Endothelial cell of hepatic sinusoid (primary cell): ENCODE measurements around the gene TEX11.
"Not testable (repeated sequence)": the region's sequence is repeated elsewhere in the genome, so short reads cannot be mapped to it uniquely, and the experiment has no call there.

ENCODE experiments used
- in situ Hi-C: cut with HindIII; loops from 2 replicates; pipeline ENCODE4 v1.10.0; 2017; ENCODE audit warnings: low sequenced_read_pairs

Gene TEX11

GRCh38 chrX:70908541-70908940, at the start of gene TEX11:
Gene TEX11 (minus strand): TSS chrX:70908711. CDS start chrX:70907789, 922 bp downstream.
- in situ Hi-C loops: no loop called here

GRCh38 chrX:70954871-70955270, 46.4 kb upstream of the TEX11 start:
- in situ Hi-C loops: no loop called here

DNA sequence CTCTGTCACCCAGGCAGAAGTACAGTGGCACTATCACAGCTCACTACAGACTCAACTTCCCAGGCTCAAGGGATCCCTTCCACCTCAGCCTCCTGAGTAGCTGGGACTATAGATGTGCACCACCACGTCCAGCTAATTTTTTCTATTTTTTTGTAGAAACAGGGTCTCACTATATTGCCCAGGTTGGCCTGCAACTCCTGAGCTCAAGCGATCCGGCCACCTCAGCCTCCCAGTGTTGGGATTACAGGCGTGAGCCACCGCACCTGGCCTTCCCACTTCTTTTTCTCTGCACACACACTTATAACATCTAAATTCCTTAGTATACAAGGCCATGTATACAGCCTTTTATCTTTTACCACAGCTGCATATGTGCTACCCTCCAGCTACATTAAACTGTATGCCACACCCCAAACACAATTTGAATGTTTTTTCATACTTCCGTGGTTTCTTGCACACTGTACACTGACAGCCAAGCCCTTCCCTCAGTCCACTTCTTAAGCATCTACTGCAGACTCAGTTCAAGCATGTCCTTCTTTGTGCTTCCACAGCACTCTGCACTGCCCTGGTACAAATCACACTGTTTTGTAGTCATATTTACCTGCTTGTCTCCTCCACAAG, 15.9 kb upstream of the TEX11 start:
- in situ Hi-C loops: no loop called here

DNA sequence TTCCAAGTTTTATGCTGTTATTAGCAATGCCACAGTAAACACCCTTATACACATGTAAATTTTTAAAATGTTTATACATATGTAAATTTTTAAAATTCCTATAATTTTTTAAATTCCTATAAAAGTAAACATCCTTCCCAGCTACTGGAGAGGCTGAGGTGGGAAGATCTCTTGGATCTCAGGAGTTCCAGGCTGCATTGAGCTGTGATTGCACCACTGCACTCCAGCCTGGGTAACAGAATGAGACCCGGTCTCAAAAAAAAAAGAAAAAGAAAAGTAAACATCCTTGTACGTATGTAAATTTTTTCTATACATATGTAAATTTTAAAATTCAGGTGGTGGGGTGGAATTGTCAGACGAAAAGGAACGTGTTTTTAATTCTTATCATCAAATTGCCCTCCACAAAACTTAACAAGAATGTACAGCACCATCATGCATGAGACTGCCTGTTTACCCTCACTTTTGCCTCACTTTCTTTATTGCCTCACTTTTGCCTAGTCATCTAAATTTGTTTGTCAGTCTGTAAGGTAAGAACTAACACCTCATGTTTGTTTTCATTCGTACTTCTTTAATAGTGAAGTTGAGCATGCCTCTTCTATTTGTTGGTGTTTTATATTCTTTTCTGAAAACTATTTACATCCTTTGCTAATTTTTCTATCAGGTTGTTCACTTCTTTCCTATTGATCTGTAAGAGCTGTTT, 14.4 kb upstream of the TEX11 start:
- in situ Hi-C loops: no loop called here

GRCh38 chrX:70921709-70922352, 13.3 kb upstream of the TEX11 start:
- in situ Hi-C loops: no loop called here

- in situ Hi-C loops: no loop called here
These were observed 8.2 kb upstream of the TEX11 start for GRCh38 chrX:70916754-70917153.

DNA sequence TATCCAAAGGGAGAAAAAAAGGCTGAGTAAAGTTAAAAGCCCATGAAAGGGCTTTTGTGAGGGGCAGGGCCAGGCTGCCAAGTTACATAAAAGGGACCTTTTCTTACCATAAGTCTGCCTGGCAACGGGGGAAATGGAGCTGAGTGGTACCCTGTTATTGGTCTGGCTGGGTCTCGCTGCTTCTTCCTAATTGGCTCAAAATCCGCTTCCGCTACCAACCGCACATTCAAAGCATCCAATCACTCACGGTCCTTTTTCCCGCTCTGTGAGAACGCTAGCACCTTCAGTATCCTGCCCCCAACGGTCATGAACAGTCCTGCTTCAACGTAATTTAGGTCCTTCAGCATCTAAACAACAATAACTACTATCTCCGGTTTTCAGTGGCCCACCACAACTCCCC, 611 bp downstream of the TEX11 start:
- in situ Hi-C loops: no loop called here

DNA sequence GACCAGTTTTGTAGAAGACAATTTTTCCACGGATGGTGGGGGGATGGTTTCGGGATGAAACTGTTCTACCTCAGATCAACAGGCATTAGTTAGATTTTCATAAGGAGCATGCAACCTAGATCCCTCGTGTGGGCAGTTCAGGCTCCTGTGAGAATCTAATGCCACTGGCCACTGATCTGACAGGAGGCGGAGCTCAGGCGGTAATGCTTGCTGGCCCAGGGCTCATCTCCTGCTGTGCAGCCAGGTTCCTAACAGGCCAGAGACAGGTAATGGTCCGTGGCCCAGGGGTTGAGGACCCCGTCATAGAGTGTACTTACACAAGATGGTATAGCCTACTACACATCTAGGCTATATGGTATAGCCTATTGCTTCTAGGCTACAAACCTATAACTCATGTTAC, 7.0 kb downstream of the TEX11 start:
- in situ Hi-C loops: no loop called here

GRCh38 chrX:70890441-70890840, 18.1 kb downstream of the TEX11 start:
- in situ Hi-C loops: not testable (repeated sequence)

- in situ Hi-C loops: no loop called here
These were observed 29.6 kb downstream of the TEX11 start for GRCh38 chrX:70878902-70879301.

- in situ Hi-C loops: no loop called here
These were observed 56.2 kb downstream of the TEX11 start for GRCh38 chrX:70852294-70852693.

GRCh38 chrX:70844081-70844480, 64.4 kb downstream of the TEX11 start:
- in situ Hi-C loops: not testable (repeated sequence)

DNA sequence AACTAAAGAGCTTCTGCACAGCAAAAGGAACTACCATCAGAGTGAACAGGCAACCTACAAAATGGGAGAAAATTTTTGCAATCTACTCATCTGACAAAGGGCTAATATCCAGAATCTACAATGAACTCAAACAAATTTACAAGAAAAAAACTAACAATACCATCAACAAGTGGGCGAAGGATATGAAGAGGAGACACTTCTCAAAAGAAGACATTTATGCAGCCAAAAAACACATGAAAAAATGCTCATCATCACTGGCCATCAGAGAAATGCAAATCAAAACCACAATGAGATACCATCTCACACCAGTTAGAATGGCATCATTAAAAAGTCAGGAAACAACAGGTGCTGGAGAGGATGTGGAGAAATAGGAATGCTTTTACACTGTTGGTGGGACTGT, 64.9 kb downstream of the TEX11 start:
- in situ Hi-C loops: not testable (repeated sequence)

- in situ Hi-C loops: no loop called here
These were observed 73.9 kb downstream of the TEX11 start for GRCh38 chrX:70834589-70834988.

DNA sequence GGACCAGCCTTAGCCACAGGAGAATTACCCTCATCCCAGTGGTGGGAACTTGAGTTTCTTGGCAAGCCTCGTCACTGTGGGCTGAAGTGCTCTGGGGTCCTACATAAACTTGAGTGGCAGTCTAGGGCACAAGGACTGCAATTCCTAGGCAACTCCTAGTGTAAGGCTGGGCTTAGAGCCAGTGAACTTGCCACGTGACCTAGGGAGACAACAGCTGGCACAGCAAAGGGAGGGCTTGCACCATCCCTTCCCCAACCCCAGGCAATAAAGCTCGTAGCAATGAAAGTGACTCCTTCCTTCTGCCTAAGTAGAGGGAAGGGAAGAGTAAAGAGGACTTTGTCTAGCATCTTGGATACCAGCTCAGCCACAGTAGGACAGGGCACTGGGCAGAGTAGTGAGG, 81.8 kb downstream of the TEX11 start:
- in situ Hi-C loops: no loop called here

DNA sequence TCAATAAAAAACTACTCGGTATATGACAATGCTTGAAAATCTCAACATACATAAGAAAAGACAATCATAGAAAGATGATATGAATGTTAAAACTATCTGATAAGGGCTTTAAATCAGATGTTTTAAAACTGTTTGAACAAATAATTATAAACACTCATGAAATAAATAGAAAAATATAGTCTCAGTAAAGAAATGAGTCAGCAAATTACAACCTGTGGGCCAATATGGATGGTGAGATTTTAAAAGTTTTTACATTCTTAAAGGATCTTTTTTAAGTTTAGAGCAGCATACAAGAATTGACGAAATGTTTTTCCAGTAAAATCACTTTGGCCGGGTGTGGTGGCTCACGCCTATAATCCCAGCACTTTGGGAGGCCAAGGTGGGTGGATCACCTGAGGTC, 83.1 kb downstream of the TEX11 start:
- in situ Hi-C loops: no loop called here

DNA sequence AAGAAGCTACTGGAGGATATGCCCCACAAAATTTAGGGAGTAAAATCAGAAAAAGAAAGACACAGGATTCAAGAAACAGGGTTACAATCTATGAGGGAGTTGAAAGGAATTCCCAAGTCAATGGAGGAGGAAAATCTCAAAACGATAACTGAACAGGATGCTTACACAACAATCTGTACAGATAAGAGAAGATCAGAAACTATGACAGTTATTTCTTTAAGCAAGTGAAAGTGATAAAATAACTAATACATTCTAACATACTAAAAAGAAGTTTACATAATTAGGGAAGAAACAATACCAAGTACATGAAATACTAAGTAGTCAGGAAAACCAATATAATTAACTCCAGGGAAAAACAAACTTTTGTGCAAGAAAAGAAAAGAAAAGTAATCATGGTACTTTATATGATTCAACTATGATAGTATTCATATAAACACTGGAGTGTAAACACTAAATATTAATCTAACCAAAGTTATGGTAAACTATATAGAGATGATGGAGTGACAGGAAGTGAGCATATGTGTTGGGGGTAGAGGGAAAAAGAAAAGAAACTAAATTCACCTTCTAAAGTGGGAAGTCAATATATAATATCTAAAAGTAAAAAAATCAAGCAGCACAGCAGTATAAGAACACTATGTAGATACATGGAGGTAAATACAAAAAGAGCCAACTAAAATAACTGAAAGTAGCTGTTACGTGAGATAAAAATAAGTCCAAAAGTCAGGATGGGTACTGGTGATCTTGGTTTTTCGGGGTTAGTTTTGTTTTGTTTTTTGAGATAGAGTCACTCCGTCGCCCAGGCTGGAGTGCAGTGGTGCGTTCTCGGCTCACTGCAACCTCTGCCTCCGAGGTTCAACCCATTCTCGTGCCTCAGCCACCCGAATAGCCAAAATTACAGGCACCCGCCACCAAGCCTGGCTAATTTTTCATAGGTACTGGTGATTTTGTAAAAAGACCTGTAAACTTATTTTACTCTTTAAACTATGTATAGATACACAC, 99.3 kb downstream of the TEX11 start:
- in situ Hi-C loops: no loop called here

- in situ Hi-C loops: no loop called here
These were observed 102.4 kb downstream of the TEX11 start for GRCh38 chrX:70806081-70806480.

DNA sequence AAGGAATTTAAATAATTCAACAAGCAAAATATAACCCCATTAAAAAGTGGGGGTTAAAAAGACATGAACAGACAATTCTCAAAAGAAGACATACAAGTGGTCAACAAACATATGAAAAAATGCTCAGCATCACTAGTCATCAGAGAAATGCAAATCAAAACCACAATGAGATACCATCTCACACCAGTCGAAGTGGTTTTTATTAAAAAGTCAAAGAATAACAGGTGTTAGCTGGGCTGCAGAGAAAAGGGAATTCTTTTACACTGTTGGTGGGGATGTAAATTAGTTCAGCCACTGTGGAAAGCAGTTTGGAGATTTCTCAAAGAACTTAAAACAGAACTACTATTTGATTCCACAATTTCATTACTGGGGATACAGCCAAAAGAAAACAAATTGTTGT, 111.8 kb downstream of the TEX11 start:
- in situ Hi-C loops: not testable (repeated sequence)

DNA sequence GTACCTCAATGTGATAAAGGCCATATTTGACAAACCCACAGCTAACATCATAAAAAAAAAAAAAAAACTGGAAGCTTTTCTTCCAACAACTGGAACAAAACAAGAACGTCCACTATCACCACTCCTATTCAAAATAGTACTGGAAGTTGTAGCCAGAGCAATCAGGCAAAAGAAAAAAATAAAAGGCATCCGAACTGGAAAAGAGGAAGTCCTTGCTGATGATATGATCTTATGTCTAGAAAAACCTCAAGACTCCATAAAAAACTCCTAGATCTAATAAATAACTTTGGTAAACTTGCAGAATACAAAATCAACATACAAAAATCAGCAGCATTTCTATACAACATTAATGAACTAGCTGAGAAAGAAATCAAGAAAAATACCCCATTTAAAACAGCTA, 134.3 kb downstream of the TEX11 start:
- in situ Hi-C loops: no loop called here

- in situ Hi-C loops: no loop called here
These were observed 138.8 kb downstream of the TEX11 start for GRCh38 chrX:70769659-70770227.
